NCI-H1930 (cell line): ENCODE results near the gene TCAF1.
A peak's percentile ranks its signal among the peaks of the same experiment; 100 is the strongest.

Source experiments
- DNase-seq, 2 experiments: peaks; one replicate each; lab custom pipeline; 2025; lab: John Stamatoyannopoulos, UW

The TCAF1 gene, protein sequence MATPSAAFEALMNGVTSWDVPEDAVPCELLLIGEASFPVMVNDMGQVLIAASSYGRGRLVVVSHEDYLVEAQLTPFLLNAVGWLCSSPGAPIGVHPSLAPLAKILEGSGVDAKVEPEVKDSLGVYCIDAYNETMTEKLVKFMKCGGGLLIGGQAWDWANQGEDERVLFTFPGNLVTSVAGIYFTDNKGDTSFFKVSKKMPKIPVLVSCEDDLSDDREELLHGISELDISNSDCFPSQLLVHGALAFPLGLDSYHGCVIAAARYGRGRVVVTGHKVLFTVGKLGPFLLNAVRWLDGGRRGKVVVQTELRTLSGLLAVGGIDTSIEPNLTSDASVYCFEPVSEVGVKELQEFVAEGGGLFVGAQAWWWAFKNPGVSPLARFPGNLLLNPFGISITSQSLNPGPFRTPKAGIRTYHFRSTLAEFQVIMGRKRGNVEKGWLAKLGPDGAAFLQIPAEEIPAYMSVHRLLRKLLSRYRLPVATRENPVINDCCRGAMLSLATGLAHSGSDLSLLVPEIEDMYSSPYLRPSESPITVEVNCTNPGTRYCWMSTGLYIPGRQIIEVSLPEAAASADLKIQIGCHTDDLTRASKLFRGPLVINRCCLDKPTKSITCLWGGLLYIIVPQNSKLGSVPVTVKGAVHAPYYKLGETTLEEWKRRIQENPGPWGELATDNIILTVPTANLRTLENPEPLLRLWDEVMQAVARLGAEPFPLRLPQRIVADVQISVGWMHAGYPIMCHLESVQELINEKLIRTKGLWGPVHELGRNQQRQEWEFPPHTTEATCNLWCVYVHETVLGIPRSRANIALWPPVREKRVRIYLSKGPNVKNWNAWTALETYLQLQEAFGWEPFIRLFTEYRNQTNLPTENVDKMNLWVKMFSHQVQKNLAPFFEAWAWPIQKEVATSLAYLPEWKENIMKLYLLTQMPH

DNA sequence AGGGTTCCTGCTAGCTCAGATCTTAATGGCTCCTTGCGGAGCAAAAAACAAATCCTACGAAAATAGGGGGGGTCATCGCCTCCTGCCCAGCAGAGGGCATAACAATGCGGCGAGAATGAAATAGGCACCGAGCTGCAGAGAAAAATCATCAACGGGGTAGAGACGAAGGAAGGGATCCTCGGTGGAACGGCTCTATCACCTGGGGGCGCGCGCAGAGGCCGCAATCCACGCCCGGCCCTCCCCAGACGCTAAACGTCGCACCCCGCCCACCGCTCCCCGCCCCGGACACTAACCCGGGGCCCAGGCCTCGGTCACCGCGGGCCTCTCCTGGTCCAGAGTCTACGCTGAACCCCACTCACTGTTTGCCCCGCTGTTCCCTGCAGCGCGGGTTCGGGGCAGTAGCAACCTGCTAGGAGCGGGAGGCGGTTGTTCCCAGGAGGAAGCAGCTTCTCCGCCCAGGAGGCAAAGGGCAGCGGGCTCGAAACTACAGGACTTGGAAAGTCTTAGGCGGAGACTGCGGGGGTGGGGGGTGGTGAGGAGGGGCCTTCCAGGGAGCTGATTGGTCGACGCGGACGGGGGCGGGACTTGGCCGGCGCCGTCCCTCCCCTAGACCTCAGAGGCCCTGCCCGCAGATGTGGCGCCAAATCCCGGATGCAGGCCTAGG lies at the start of gene TCAF1:
Gene TCAF1 (minus strand): TSS at position 509 of the 664 bp plus-strand sequence. CDS start 25,568 bp downstream, outside the sequence.
- peak; percentile 90 to 91 for DNase-seq

DNA sequence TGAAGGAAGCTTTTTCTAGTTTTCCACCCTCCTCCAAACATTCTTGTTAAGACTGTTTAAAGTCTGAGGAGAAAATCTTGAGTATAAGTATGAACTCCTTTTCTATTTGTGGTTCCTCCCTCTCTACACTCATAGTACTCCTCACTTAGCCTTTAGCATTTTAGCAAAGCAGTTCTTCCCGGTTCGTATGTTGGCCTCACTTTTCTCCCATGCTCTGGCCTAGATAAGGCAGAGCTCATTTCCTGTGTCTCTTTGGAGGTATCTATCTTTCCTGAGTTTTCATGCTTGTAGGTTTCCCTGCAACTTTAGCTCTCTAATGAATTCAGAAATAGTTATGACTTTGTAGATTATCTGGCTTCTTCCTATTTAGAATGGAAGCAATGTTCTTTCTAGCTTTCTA lies 46.8 kb upstream of the TCAF1 start:
- DNase-seq: no peak

DNA sequence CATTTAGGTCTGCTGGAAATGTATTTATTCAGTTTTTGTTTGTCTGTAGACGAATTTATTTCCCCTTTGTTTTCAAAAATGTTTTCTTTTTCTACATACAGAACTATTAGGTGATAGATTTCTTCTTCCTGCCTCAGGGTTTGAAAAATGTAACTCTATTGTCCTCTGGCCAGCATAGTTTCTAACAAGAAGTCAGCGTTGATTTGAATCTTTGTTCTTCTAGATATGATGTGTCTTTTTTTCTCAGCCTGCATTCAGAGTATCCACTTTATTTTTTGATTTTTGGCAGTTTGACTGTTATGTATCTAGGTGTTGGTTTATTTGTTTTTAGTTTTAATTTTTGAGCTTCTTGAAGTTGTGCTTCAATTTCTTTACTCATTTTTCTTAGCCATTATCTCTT lies 45.1 kb upstream of the TCAF1 start:
- no peak for DNase-seq

DNA sequence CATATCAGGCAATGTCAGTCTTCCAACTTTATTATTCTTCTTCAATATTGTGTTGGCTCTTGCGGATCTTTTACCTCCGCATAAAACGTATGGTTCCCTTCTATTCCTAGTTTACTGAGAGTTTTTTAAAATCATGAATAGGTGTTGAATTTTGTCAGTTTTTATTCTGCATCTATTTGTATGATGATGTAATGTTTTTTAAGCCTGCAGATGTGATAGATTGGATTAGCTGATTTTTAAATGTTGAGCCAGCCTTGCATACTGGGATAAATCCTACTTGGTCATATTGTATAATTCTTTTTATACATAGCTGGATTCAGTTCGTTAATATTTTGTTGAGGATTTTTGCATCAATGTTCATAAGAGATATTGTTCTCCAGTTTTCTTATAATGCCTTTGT lies 43.4 kb upstream of the TCAF1 start:
- no peak for DNase-seq

DNA sequence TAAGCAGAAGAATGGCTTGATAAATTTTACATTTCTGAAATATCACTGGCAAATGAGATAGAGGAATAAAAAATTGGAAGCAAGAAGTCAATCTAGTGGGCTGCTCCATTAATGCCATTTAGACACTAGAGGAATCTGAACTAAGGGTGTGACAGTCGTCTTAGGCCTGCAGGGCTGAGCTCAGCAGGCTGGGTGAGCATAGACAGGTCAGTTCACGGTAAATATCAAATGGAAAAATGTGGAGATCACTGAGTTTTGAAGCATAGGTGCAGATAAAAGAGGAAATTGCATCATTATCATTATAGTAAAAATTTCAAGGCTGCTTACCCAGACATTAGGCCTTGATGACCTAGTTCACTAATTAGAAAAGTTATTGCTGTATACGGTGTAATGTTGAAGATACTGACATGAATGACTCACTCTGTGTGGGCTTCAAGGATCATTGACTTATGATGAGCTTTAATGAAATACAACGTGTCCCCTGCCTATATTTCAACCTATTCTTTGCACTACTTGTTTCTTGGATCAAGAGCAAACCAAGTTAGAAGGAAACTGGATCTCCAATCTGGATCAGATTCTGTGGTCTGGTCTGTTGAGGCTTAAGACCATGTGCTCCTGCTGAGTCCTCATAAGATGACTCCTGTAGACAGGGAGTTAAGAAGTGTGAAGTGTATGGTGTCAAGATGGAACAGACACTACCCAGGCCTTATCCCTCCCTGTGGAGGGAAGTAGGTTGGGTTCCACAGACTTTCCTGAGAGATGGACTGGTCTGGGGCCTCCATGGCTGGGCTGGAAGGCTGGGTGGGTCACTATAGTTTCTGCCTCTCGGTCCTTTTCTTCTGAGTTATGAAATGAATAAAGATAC lies 36.6 kb upstream of the TCAF1 start:
- no peak for DNase-seq

DNA sequence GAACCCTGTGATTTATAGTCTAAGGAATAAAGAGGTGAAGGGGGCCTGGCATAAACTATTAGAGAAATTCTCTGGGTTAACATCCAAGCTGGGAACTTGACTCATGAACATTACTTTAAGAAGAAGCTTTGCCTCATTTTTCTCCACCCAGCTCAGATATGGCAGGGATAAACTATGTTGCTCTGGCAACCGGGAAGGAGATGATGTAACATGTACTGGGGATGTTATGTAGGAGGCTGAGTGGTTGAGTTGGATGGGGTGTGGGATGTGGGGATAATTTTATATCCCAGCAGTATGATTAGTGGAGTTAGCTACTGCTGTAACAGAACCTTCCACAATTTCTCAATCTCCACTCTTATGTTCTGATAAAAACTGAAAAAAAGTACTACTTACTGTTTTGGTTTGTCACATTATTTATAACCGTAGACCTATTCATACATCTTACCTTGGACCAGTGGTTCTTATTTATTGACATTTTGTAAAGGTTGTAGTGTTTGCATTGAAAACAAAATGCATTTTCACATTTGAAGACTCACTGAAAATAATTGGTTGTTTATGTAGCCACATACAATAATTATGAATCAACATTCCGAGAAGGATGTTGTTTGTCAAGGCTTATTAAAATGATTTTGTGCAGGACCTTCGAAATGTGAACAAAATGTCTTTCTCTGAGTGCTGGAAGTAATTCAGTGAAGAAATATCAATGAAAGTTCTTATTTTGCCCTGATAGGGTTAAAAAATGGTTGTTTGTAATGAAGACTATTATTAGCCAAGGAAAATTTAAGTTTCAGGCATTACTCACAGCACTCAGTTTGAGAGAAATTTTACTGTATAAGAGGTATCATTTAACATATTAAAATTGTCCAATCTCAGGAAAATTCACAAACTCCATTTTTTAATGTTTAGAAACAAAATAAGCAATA lies 34.4 kb upstream of the TCAF1 start:
- no peak for DNase-seq

DNA sequence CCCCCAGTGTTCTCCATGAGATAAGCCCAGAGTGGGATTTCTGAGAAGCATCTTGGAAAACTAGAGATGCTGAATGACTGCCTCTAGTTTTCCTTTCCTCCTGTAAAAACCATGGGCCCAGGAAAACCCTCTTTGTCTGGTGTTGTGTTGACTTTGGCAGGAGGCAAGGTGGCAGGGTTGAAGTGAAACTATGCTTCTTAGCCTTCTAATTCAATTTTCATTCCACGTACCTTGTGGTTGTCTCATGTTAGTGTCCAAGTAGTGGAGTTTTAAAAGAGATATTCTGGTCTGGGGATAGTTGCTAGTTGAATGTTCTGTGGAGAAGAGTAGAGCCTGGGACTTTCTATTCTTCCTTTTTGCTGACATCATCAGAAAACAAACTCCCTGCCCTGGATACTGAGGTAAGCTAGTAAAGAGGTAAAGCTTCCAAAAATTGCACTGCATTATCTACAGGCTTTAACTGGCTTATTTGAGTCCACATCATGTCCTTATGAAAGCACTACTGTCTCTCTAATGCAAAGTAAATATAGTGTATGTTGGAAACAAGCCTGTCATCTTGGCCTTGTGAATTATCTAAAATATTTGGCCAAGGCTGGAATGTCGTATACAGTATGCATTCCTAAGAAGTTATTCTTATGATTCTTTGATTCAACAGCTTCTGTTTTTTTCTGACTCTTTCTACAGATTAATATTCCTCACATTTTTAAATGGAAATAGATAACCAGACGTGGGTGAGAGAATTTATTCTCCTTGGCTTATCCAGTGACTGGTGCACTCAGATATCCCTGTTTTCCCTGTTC lies 32.8 kb upstream of the TCAF1 start, which contains the start of gene OR2F2:
Gene OR2F2 (plus strand): TSS at position 708 of the 800 bp plus-strand sequence. CDS start 0 bp downstream, at position 708.
- DNase-seq: no peak

DNA sequence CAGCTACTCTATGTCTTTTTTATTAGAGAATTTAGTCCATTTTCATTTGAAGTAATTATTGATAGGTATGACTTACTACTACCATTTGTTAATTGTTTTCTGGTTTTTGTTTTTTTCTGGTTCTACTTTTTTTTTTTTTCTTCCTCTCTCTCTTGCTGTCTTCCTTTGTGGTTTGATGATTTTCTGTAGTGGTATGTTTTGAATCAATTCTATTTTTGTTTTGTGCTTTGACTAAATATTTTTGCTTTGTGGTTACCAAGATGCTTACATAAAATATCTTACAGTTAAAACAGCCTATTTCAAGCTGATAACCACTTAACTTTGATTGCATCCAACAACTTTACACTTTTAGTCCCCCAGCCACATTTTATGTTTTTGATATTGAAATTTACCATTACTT lies 29.8 kb upstream of the TCAF1 start:
- DNase-seq: no peak

DNA sequence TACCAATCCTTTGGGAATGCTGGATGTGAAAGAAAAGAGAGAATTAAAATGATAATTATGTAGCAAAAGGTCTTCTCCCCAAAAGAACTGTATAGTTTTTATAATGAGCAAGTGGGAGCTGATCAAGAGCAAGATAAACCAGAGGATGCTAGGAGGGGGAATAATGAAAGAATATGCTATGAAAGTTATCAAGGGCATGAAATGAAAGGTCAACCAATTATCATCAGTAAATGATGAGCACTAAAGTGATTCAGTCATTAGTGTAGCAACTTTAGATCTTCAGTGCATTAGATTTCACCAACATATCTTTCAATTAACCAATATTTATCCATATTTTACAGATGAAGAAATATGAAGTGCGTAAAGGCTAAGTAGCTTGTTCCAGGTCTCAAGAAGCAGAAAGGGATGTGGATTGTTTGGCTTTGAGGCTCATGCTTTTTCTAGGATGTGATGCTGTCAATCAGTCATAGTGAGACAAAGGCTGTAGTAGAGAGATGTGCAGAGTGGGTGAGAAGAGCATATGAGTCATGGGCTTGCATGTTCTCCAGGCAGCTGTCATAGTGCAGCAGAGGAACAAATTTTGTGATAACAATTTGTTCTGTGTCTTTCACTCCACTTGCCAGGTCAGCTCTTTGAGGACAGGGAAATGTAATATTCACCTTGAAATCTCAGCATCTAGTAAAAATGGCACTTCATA lies 27.4 kb upstream of the TCAF1 start:
- no peak for DNase-seq

DNA sequence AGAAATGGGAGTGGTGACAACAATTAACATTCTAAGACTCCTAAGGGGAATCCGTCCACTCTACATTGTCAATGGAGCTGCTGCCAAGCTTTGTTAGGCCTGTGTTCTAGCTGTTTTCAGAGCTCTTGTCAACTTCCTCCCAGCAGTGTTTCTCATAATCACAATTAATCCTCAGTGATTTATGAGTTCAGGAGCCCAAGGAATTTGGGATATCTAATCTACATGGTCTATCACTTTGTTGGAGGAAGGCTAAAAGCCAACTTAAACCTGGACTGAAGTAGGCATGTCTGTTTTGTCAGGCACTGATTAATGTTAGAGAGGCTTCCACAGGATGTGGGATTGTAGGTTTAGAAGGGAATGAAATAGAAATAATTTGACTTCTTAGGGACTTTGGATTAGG lies 22.9 kb upstream of the TCAF1 start:
- no peak for DNase-seq

DNA sequence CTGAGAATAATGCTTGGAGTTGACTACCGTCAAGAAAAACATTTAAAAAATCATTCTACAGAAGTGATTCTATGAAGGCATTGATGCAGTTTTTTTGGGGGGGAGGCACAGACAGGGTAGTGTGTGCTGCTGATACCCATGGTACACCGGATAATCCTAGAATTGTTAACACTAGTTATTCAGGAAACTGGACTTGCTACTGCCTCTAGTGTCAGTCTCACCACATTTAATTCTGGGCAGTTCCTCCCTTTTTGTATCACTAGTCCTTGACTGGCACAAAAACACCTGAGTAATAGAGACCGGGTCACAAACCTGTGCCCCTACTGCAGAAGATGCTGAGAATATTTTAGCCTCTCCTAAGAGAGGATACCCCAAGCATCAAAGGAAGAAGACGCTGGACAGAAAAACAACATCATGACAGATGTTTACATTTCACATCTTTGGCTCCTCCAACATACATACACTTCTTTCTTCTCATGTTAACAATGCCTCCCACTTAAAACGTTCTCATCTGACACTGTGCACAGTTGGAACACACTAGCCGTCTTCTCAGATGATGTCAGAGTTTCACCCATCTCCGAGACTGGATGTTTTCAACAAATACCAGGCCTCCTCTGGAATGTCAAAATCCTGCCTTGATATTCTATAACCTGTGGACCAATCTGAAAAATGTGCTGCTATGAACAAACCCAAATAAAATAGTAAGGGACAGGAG lies 13.1 kb upstream of the TCAF1 start:
- no peak for DNase-seq

DNA sequence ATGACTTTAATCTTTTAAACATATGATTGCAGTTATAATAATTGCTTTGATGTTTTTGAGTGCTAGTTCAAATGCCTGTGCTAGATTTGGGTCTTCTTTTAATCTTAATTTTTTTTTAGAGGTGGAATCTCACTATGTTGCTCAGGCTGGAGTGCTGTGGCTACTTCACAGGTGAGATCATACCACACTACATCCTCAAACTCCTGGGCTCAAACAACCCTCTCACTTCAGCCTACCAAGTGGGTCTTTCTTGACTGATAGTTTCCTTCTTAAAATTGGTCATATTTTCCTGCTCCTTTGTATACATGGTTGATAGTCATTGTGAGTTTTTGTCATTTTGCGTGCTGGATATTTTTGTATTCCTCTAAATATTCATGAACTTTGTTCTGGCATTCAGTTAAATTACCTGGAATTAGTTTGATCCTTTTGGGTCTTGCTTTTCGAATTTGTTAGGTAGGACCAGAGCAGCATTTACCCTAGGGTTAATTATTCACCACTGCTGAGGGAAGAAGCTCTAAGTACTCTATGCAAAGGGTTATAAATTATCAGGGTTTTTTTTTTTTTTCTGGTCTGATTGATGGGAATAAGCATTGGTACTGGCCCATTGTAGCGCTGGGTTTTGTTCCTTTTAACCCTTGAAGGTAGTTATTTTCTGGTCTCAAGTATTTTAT lies 12.1 kb upstream of the TCAF1 start:
- no peak for DNase-seq

DNA sequence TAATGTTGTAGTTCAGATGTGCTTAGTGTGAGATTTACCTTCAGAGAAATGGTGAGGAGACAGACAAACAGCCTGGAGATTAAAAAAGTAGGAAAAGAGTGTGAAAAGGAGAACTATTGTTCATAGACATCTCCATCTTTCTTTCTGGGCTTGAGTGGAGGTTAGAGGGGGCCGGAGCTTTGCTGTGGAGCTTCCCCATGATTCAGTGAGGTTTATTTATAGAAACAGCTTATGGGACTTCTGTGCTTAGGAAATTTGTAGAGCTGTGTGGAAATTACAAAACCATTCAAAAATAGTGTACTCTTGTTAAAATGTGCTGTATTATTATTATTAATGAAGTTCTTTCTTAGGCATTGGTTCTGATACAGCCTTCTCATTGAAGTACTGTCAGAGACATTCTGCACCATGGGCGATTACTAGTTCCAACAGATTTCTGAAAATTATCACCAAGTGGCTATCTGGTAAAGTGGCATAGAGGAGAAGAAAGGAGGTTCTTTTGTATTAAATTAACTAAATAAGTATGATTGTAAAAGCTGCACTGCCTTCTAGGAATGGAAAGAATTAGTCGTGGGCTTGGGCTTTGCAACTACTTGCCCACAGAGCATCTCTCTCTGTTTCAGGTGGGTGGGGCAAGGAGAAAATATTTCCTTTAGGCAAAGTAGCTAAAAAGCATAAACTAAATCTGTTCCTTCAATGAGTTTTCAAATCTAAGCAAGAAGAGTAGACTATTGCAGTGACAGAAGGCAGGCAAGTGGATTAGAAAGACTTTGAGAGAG lies 8.7 kb upstream of the TCAF1 start:
- DNase-seq: no peak

DNA sequence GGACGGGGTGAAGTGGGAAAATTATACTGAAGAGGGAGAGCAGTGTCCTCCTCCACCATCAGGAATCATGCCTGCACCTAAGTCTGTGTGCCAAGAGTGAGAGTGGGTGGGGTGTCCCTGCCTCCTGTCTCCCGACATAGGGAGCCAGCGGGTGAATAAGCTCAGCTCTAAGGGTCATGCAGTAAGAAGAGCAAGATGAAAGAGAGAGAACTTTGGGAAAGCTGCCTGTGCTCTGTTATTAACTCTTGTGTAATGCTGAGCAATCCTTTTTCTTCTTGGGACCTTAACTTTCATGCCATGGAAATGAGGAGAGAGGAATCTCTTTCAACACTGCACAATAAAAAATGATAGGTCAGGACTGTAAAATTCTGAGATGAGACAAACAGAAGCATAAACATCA lies 7.9 kb upstream of the TCAF1 start:
- DNase-seq: no peak

DNA sequence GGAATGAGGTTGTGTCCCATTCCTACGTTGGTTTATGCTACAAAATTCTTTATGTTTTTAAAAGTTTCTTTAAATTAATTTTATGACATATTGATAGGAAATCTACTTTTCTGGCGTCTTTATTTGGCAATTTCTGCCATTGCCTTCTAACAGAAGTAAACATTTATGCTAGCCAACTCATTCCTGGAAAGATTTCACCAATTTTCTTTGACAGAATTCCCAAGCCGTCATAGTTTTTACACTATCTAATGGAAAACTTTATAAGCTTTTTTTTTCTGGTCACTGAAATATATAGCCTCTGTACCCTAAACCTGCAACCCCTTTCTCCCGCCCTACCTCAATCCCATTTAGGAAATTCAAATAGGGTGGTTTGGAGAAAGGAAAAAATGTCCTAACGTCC lies 6.1 kb upstream of the TCAF1 start:
- no peak for DNase-seq

DNA sequence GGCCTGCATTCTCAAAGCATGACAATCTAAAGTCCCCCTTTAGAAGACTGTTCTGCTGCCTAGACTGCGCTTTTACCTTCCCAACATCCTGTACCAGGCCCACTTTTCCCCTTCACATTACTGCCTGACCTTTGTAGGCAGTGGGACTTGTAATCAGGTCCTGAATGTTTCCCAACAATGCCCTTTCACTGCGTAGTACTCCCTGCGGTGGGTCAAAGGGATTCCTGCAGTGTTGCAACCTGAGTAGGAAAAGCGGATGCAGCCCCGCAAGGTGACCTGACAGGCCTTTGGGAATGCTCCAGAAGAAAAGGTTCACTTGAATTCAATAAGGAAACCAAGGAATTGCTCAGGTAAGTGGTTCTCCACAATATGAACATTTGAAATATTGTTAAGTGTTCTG lies 4.9 kb upstream of the TCAF1 start:
- DNase-seq: no peak

DNA sequence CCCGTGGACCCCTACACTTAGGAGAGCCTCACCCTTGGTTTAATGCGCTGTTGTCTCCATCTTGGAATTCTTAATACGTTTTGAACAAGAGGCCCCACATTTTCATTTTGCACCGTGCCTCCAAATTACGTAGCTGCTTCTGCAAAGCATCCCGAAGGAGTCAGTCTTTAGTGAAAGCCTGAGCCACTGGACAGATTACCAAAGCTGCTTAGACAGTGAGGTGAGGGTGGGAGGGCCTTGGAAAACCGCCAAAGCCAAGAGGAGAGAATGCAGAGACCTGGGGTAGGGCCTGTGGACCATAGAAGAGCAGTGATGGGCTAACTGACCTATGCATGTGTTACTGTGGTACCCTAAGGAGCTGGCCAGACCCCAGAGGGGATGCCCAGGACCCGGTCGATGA lies 4.2 kb upstream of the TCAF1 start:
- no peak for DNase-seq
